Left ventricle myocardium inferior (tissue), 1 donor: ENCODE results near the gene SHB. TPM values are rescaled to one million over a fixed set of nuclear protein-coding genes. Genes with fewer than 3 reads are reported as not detected.

ENCODE experiments used
- DNase-seq: peaks from one replicate; pipeline ENCODE4 v3.0.0-alpha.2; 2020
- H3K27ac ChIP-seq: fragments of 200-600 bp; replicated peaks from 2 replicates; pipeline ENCODE4 v1.8.0; 2021
- H3K27me3 ChIP-seq: fragments of 200-600 bp; 2 replicates; pipeline ENCODE4 v1.8.0; 2021; ENCODE audit warnings: low read depth
- H3K36me3 ChIP-seq: fragments of 200-600 bp; 2 replicates; pipeline ENCODE4 v1.8.0; 2021
- H3K4me1 ChIP-seq: fragments of 200-600 bp; 2 replicates; pipeline ENCODE4 v1.8.0; 2021
- H3K4me3 ChIP-seq: fragments of 200-600 bp; 2 replicates; pipeline ENCODE4 v1.8.0; 2021; ENCODE audit warnings: mild to moderate bottlenecking, moderate library complexity
- H3K9me3 ChIP-seq: fragments of 200-600 bp; replicated peaks from 2 replicates; pipeline ENCODE4 v1.8.0; 2021
- intact Hi-C: fragments of 100-400 bp; cut with micrococcal nuclease; formaldehyde crosslinking; loops from one replicate; pipeline ENCODE4 v1.11.0; 2022
- total RNA-seq: library from RNA; stranded (reverse); fragmentation: NEBNext Ultra II Directional; extraction: Animal tissue kit (Norgen Biotek cat#: 25700); gene quantifications from one replicate; pipeline ENCODE4 v1.2.1, GENCODE V29; 2021
- TF ChIP-seq, protein P1 (sequence below): fragments of 200-600 bp; IDR thresholded peaks from 2 replicates; pipeline ENCODE4 v1.8.0; 2021; ENCODE audit warnings: antibody characterized with exemption, mild to moderate bottlenecking, borderline replicate concordance
- donor health status: DM: no; HTN: yes; CAD: no; lungs with severe emphysema.

The SHB gene
- total RNA-seq, 1 donor from 2014 or later = 19.4 TPM

DNA sequence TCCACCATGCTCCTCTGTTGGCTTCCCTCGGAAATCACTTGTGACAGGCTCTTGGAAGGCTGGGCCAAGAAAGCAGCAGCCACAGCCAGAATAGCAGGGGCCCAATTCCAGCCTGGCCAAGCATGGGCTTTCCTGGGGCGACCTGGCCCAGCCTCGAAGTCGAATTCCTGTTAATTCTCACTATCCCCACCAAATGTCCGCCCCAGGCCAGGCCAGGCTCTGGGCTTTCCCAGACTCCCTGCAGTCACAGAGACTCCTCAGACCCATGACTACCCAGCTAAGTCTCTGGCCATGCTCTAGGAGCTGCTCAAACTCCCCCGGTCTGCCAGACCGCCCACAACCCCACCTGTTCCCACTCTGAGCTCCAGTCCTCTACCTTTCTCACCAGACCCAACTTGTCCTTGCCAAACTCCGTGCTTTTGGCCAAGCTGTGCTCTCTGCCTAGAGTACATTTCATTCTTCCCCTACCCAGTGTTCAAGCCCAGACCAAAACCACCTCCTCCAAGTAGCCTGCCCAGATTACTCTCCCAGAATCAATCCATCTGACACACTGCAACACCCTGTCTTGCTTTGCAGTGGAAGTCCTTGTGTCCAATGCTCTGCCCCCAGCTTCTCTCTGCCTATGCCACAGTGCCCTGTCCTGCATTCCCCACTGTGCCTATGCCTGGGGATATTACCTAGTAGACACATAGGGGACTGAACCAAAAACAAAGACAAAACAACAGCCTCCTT, 26.2 kb downstream of the SHB start:
- no peak for DNase-seq
- TF ChIP-seq, protein P1, sequence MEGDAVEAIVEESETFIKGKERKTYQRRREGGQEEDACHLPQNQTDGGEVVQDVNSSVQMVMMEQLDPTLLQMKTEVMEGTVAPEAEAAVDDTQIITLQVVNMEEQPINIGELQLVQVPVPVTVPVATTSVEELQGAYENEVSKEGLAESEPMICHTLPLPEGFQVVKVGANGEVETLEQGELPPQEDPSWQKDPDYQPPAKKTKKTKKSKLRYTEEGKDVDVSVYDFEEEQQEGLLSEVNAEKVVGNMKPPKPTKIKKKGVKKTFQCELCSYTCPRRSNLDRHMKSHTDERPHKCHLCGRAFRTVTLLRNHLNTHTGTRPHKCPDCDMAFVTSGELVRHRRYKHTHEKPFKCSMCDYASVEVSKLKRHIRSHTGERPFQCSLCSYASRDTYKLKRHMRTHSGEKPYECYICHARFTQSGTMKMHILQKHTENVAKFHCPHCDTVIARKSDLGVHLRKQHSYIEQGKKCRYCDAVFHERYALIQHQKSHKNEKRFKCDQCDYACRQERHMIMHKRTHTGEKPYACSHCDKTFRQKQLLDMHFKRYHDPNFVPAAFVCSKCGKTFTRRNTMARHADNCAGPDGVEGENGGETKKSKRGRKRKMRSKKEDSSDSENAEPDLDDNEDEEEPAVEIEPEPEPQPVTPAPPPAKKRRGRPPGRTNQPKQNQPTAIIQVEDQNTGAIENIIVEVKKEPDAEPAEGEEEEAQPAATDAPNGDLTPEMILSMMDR = no peak
- no peak overlapping the region for H3K4me3 ChIP-seq
- peaks cover 93% of the 10 kb centered on the region for H3K4me1 ChIP-seq
- H3K27ac ChIP-seq = peak overlapping the region; percentile 79
- H3K9me3 ChIP-seq = no peaks in the 10 kb centered on the region
- no peaks in the 10 kb centered on the region for H3K27me3 ChIP-seq
- intact Hi-C loops = no loop called here
- no peaks in the 10 kb centered on the region for H3K36me3 ChIP-seq

DNA sequence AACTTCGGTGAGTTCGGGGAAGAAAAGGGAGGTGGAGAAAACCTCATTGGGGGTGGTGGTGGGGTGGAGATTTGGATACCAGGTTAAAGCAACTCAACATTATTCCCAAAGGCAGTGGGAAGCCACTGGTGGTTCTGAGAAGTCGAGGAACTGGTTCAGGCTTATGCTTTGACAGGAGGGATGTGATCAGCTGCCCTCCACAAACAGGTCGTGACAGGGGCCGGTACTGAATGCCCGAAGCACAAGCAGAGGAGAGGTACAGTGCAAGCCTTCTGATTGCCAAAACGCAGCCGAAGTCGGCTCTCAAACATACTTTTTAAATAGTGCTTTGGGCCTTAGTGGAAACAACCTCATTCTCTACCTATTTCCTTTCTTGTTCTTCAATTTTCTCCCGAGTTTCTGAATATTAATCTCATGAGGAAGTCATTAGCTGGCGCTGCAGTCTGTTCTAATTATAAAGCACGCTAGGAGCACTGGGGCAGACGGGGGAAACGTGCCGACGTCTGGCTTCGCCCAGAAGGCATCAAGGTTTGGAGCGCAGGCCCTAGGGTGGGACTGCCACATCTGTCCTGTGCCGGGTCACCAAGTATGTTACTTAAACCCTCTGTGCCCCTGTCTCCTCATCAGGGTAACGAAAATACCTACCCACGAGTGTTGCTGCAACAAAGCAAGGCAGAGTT, 27.3 kb downstream of the SHB start:
- no peak for DNase-seq
- TF ChIP-seq, protein P1 = no peak
- no peak overlapping the region for H3K4me3 ChIP-seq
- H3K27ac ChIP-seq = peak overlapping the region; percentile 79
- intact Hi-C loops = no loop called here
- no peaks in the 10 kb centered on the region for H3K27me3 ChIP-seq
- H3K36me3 ChIP-seq = no peaks in the 10 kb centered on the region
- H3K4me1 ChIP-seq = peaks cover 93% of the 10 kb centered on the region
- H3K9me3 ChIP-seq = no peaks in the 10 kb centered on the region

DNA sequence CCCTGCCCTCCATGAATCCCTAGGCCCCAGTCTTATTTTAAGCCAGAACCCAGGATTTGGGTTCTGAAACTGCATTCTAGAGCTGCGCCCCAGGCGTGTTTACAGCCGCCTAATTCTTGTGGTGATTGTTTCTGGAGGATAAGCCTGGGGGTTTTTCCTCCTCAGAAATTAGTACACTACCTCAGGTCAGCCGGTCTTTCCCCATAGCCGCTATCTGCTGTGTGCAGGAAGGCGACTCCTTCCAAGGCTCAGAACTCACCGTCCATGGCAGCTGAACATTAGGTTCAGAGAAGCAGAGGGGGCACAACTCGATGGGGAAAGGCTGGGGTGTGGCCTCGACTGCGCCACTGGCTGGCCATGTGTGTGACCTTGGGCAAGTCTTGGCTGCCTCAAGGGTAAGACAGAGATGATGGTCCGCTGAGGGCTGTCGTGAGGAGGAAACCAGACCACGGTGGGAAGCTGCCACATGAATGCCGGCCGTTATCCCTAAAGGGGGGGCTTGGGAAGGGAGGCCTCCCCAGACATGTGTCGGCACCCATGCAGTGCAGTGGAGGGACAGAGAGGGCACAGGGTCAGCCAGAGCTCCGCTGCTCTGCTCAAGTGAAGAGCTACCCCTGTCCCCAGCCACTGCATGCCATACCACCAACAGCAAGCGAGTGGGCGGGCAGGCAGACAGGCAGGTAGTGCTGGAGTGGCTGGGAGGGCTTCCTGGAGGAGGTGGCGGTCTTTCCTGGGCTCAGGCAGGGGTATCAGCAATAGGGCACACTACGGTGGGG, 28.9 kb downstream of the SHB start:
- Histone ChIP-seq H3K36me3 (no peaks in the 10 kb centered on the region), H3K9me3 (no peaks in the 10 kb centered on the region), H3K4me1 (peaks cover 95% of the 10 kb centered on the region), H3K27me3 (no peaks in the 10 kb centered on the region), H3K4me3 (no peak overlapping the region), H3K27ac (peak overlapping the region; percentile 79)
- TF ChIP-seq, protein P1 = no peak
- DNase-seq = no peak
- intact Hi-C loops = no loop called here

DNA sequence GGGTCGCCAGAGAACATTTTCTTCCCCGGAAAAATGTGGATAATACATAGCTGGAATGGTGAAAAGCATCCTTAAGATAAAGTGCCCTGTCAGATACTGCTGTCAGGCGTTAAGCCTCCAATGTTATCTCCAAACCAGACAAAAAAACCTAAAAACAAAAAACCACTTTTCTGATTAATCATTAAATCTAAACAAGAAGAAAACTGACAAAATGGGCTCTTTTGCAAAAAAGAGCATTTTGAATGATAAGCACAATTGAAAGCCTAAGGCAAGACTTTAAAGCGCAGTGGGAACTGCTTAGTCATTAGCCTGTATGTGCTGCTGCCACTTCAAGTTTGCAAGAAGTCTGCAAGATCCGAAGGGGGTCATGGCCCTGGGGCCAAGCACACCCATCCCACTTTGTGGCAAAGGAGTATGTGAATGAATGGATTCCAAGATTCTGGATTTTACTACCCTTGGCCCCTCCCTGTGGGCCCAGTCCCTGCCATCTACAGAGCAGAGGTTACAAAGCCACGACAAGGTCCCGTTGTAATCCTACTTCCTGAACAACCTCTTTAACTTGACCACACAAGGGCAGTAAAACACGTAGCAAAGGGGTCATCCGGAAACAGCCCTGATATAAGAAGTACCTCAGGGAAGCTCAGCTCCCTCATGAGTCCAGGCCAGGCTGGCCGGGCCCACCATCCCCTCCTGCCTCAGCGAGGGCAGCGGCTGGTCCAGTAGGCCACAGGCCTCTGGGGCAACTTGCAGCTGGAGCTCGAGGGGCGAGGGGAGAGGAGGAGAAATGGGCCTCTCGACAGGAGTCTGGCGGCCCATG, 29.7 kb downstream of the SHB start:
- no peak for DNase-seq
- H3K36me3 ChIP-seq = no peaks in the 10 kb centered on the region
- TF ChIP-seq, protein P1 = no peak
- peaks cover 87% of the 10 kb centered on the region for H3K4me1 ChIP-seq
- H3K9me3 ChIP-seq = no peaks in the 10 kb centered on the region
- no peaks in the 10 kb centered on the region for H3K27me3 ChIP-seq
- peak overlapping the region; percentile 3 for H3K4me3 ChIP-seq
- intact Hi-C loops = no loop called here
- peak overlapping the region; percentile 79 for H3K27ac ChIP-seq
